Activated CD8-positive, alpha-beta memory T cell treated with anti-CD3 and anti-CD28 coated beads, Interleukin-2, amount 10 ng/mL, durations not matched to agents 7 days and 5 days (primary cell): ENCODE measurements around the gene INSYN2A. TPM values are rescaled to one million over a fixed set of nuclear protein-coding genes. Genes with fewer than 3 reads are reported as not detected.

ENCODE experiments used
- ATAC-seq: fragments of 150-1000 bp; cut with Tn5 transposase; one replicate; pipeline ENCODE4 v1.10.0; 2021; ENCODE audit warnings: moderate library complexity
- CTCF ChIA-PET: fragments of 350-600 bp; sonication (Branson Sonifier 250); formaldehyde crosslinking; loops from one replicate; lab custom pipeline; 2021; ENCODE audit warnings: antibody characterized with exemption; lab: Charles Lee
- DNase-seq: peaks from one replicate; pipeline ENCODE4 v3.0.0-alpha.2; 2020
- H3K27ac Mint-ChIP-seq: one replicate; pipeline ENCODE4 v1.8.0; 2021; ENCODE audit warnings: mild to moderate bottlenecking, mixed read lengths
- H3K27me3 Mint-ChIP-seq: one replicate; pipeline ENCODE4 v1.8.0; 2021; ENCODE audit warnings: mixed read lengths
- H3K36me3 Mint-ChIP-seq: one replicate; pipeline ENCODE4 v1.8.0; 2021; ENCODE audit warnings: mild to moderate bottlenecking, mixed read lengths
- H3K4me1 Mint-ChIP-seq: one replicate; pipeline ENCODE4 v1.8.0; 2021; ENCODE audit warnings: mixed read lengths
- H3K4me3 Mint-ChIP-seq: one replicate; pipeline ENCODE4 v1.8.0; 2021; ENCODE audit warnings: mild to moderate bottlenecking, moderate library complexity, mixed read lengths
- H3K9me3 Mint-ChIP-seq: one replicate; pipeline ENCODE4 v1.8.0; 2022; ENCODE audit warnings: low read depth, mixed read lengths
- total RNA-seq, 2 experiments: library from RNA; stranded (reverse); gene quantifications; one replicate each; pipeline ENCODE4 v1.2.3, GENCODE V29; 2021

INSYN2A gene
- total RNA-seq: not detected

- Mint-ChIP-seq H3K4me1 (peaks cover 2% of the 10 kb centered on the region), H3K27ac (no peak within 1 kb of the TSS), H3K27me3 (peaks cover 26% of the 10 kb centered on the region), H3K36me3 (no peaks in the 10 kb centered on the region), H3K9me3 (no peaks in the 10 kb centered on the region), H3K4me3 (no peak within 1 kb of the TSS)
- no peak for DNase-seq
- CTCF ChIA-PET: no interaction called here
- ATAC-seq: no peak
Measured at GRCh38 chr10:127196282-127197153, at the start of gene INSYN2A. Gene INSYN2A, minus strand, starts transcription at chr10:127196591. Its CDS starts 20,196 bp downstream, at chr10:127176395.

- CTCF ChIA-PET: no interaction called here
Measured at GRCh38 chr10:127245456-127245855, 49.1 kb upstream of the INSYN2A start.

GRCh38 chr10:127243490-127244272 lies 47.3 kb upstream of the INSYN2A start:
- CTCF ChIA-PET: interaction anchor here (1.4 kb wide), 1 partner anchor 10 kb away, joined by 4 read pairs; no protein-coding TSS in a partner anchor

More at GRCh38 chr10:127245456-127245855, 49.1 kb upstream of the INSYN2A start:
- Mint-ChIP-seq H3K9me3 (no peaks in the 10 kb centered on the region), H3K27me3 (no peaks in the 10 kb centered on the region), H3K36me3 (no peaks in the 10 kb centered on the region), H3K4me1 (no peaks in the 10 kb centered on the region), H3K4me3 (no peak overlapping the region), H3K27ac (no peak overlapping the region)
- ATAC-seq (no peak), DNase-seq (no peak)

GRCh38 chr10:127242914-127243313 lies 46.5 kb upstream of the INSYN2A start:
- no peak for DNase-seq
- H3K27ac Mint-ChIP-seq: no peak overlapping the region
- CTCF ChIA-PET: interaction anchor here (1.4 kb wide), 1 partner anchor 11 kb away, joined by 4 read pairs; no protein-coding TSS in a partner anchor

More at GRCh38 chr10:127243490-127244272, 47.3 kb upstream of the INSYN2A start:
- Mint-ChIP-seq H3K36me3 (no peaks in the 10 kb centered on the region), H3K4me3 (no peak overlapping the region), H3K27me3 (no peaks in the 10 kb centered on the region), H3K9me3 (no peaks in the 10 kb centered on the region), H3K27ac (no peak overlapping the region), H3K4me1 (no peaks in the 10 kb centered on the region)
- no peak for ATAC-seq
- no peak for DNase-seq

DNA sequence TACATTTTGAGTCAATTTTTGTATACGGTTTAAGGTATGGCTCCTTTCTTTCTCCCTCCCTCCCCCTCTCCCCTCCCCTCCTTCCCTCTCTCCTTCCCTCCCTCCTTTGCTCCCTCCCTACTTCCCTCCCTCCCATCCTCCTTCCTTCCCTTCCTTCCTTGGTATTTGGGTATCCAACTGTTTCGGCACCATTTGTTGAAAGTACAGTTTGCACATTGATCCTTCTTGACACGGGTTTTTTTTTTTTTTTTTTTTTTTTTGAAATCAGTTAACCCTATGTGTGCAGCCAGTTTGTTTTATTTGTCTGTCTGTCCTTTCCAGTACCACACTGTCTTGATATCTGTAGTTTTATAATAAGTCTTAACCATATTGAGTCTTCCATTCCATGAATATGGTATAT lies 39.9 kb upstream of the INSYN2A start:
- no peak for ATAC-seq
- H3K4me1 Mint-ChIP-seq: no peaks in the 10 kb centered on the region
- no peaks in the 10 kb centered on the region for H3K9me3 Mint-ChIP-seq
- DNase-seq: no peak
- no peaks in the 10 kb centered on the region for H3K27me3 Mint-ChIP-seq
- H3K4me3 Mint-ChIP-seq: no peak overlapping the region
- no peak overlapping the region for H3K27ac Mint-ChIP-seq
- CTCF ChIA-PET: no interaction called here
- no peaks in the 10 kb centered on the region for H3K36me3 Mint-ChIP-seq

More at GRCh38 chr10:127242914-127243313, 46.5 kb upstream of the INSYN2A start:
- H3K4me1 Mint-ChIP-seq: no peaks in the 10 kb centered on the region
- H3K9me3 Mint-ChIP-seq: no peaks in the 10 kb centered on the region
- H3K27me3 Mint-ChIP-seq: no peaks in the 10 kb centered on the region
- ATAC-seq: no peak
- H3K4me3 Mint-ChIP-seq: no peak overlapping the region
- H3K36me3 Mint-ChIP-seq: no peaks in the 10 kb centered on the region

DNA sequence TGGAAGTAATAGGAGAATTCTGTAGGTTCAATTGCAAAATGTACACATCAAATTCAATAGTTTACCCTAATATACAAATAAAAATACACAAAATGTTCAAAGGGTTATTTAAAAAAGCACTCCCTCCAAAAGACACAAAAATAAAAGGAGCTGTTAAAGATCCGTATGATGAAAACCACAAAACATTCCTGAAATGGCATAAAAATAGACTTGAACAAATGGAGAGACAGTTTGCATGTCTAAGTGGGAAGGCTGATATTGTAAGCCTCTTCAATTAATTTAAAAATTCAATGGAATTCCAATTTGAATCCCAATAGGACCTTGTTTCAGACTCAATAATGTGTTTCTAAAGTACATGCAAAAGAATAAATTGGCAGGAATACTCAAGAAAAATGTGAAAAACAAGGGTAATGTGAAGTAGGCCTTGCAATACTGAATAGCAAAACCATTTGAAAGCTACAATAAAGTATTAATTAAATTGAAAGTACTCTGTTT lies 38.0 kb upstream of the INSYN2A start:
- Mint-ChIP-seq H3K27me3 (no peaks in the 10 kb centered on the region), H3K4me3 (no peak overlapping the region), H3K4me1 (no peaks in the 10 kb centered on the region), H3K36me3 (no peaks in the 10 kb centered on the region), H3K9me3 (peaks cover 1% of the 10 kb centered on the region), H3K27ac (no peak overlapping the region)
- DNase-seq: no peak
- CTCF ChIA-PET: no interaction called here
- ATAC-seq: no peak

DNA sequence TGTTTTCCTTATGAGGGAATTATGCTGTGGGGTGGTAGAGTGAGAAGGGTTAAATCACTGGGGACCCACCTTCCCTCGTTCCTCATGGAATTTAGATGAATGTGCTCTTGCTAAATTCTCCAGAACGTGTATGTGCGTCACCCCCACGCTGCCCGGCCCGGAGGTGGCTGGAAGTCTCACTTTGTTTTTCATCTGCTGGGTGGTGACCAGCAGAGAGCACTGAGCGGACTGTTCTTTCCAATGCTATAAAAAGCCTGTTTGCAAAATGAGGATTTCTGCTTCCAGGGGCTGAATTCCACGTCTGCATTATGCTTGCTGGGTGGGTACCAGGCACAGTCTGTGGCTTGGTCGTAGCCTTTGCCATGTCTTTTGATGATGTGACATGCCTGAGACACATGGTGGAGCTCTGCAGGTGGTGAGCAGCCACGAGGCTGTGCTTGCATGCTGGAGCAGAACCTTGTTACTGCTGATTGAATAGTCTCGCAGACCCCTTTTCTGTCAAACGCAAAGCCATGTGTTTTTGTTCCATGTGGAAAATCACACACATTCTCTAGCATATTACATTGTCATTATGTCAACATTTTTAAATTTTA lies 31.9 kb upstream of the INSYN2A start:
- H3K4me3 Mint-ChIP-seq: no peak overlapping the region
- H3K27me3 Mint-ChIP-seq: no peaks in the 10 kb centered on the region
- ATAC-seq: no peak
- H3K4me1 Mint-ChIP-seq: no peaks in the 10 kb centered on the region
- CTCF ChIA-PET: no interaction called here
- H3K27ac Mint-ChIP-seq: no peak overlapping the region
- peaks cover 7% of the 10 kb centered on the region for H3K9me3 Mint-ChIP-seq
- no peaks in the 10 kb centered on the region for H3K36me3 Mint-ChIP-seq
- no peak for DNase-seq

GRCh38 chr10:127227663-127228062 lies 31.3 kb upstream of the INSYN2A start:
- CTCF ChIA-PET: no interaction called here
- no peaks in the 10 kb centered on the region for H3K4me1 Mint-ChIP-seq
- H3K27ac Mint-ChIP-seq: no peak overlapping the region
- H3K9me3 Mint-ChIP-seq: peaks cover 7% of the 10 kb centered on the region
- no peak overlapping the region for H3K4me3 Mint-ChIP-seq
- DNase-seq (no peak), ATAC-seq (no peak)
- no peaks in the 10 kb centered on the region for H3K27me3 Mint-ChIP-seq
- no peaks in the 10 kb centered on the region for H3K36me3 Mint-ChIP-seq

DNA sequence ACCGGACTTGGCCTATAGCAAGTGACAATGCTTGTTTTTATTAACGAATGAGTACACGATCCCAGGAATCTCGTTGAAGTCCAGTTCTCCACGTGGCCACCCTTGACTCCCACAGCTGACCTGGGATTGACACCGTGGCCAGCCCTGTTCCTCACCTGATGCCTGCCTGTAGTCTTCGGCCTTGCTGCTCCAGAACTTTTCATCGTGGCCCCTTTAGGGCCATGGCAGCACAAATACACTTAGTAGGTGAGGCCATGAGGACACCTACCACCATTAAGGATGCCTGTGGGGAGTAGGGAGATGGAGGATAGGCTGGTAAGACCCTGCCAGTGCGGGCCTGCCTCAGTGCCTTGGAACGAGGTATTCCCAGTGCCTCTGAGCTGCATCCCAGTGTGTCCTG lies 30.6 kb upstream of the INSYN2A start:
- Mint-ChIP-seq H3K27ac (no peak overlapping the region), H3K9me3 (peaks cover 7% of the 10 kb centered on the region), H3K4me1 (no peaks in the 10 kb centered on the region), H3K36me3 (no peaks in the 10 kb centered on the region), H3K27me3 (no peaks in the 10 kb centered on the region), H3K4me3 (no peak overlapping the region)
- no peak for DNase-seq
- no peak for ATAC-seq
- CTCF ChIA-PET: no interaction called here

GRCh38 chr10:127221281-127221680 lies 24.9 kb upstream of the INSYN2A start:
- no peak overlapping the region for H3K27ac Mint-ChIP-seq
- H3K27me3 Mint-ChIP-seq: no peaks in the 10 kb centered on the region
- ATAC-seq (no peak), DNase-seq (no peak)
- H3K4me1 Mint-ChIP-seq: no peaks in the 10 kb centered on the region
- CTCF ChIA-PET: no interaction called here
- peaks cover 2% of the 10 kb centered on the region for H3K9me3 Mint-ChIP-seq
- no peak overlapping the region for H3K4me3 Mint-ChIP-seq
- H3K36me3 Mint-ChIP-seq: no peaks in the 10 kb centered on the region

DNA sequence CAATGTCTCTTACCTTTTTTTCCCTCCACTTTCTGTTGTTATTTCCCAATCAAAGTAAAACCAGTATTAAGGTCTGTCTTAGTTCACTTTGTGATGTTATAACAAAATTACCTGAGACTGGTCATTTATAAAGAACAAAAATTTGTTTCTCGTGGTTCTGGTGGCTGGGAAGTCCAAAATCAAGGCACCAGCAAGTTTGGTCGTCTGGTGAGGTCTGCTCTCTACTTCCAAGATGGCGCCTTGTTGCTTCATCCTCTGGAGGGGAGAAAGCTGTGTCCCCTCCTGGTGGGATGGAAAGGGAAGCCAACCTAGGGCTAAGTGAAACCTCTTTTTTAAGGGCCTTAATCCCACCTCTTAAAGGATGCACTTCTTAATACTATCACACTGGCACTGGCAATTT lies 22.3 kb upstream of the INSYN2A start:
- Mint-ChIP-seq H3K27me3 (no peaks in the 10 kb centered on the region), H3K27ac (no peak overlapping the region), H3K9me3 (peaks cover 2% of the 10 kb centered on the region), H3K4me3 (no peak overlapping the region), H3K4me1 (no peaks in the 10 kb centered on the region), H3K36me3 (no peaks in the 10 kb centered on the region)
- DNase-seq: no peak
- ATAC-seq: no peak
- CTCF ChIA-PET: no interaction called here

GRCh38 chr10:127216786-127217185 lies 20.4 kb upstream of the INSYN2A start:
- Mint-ChIP-seq H3K9me3 (peaks cover 4% of the 10 kb centered on the region), H3K4me3 (no peak overlapping the region), H3K27me3 (no peaks in the 10 kb centered on the region), H3K4me1 (no peaks in the 10 kb centered on the region), H3K36me3 (no peaks in the 10 kb centered on the region), H3K27ac (no peak overlapping the region)
- DNase-seq: no peak
- CTCF ChIA-PET: no interaction called here
- ATAC-seq: no peak

GRCh38 chr10:127216274-127216673 lies 19.9 kb upstream of the INSYN2A start:
- Mint-ChIP-seq H3K27me3 (no peaks in the 10 kb centered on the region), H3K4me1 (no peaks in the 10 kb centered on the region), H3K4me3 (no peak overlapping the region), H3K9me3 (peaks cover 4% of the 10 kb centered on the region), H3K36me3 (no peaks in the 10 kb centered on the region), H3K27ac (no peak overlapping the region)
- ATAC-seq (no peak), DNase-seq (no peak)
- CTCF ChIA-PET: no interaction called here
